B cell (primary cell): ENCODE results near the gene DCAKD. TPM values are rescaled to one million over a fixed set of nuclear protein-coding genes. Genes with fewer than 3 reads are reported as not detected.

Experiments used
- ATAC-seq: fragments of 200-7000 bp; cut with Tn5 transposase; one replicate; pipeline ENCODE4 v1.10.0; 2021; ENCODE audit warnings: low read depth, mild to moderate bottlenecking, moderate number of reproducible peaks, moderate library complexity
- CTCF ChIA-PET: fragments of 350-600 bp; sonication (Branson Sonifier 250); formaldehyde crosslinking; loops from one replicate; lab custom pipeline; 2021; ENCODE audit warnings: antibody characterized with exemption, inconsistent platforms; lab: Charles Lee
- POLR2A ChIA-PET: fragments of 350-600 bp; sonication (Branson Sonifier 250); formaldehyde crosslinking; loops from one replicate; lab custom pipeline; 2021; ENCODE audit warnings: antibody characterized with exemption; lab: Charles Lee
- DNase-seq: peaks from one replicate; pipeline ENCODE4 v3.0.0; 2013
- H2AFZ ChIP-seq: 2 replicates; pipeline ENCODE4 v1.6.1; 2012; ENCODE audit warnings: mild to moderate bottlenecking, low read depth, low read length; ENCODE audit not compliant: insufficient read depth, poor library complexity, severe bottlenecking
- H3K27ac ChIP-seq, 2 donors: 1 replicate in 1 of 2; 2 replicates in 1 of 2; pipeline ENCODE4 v1.5.1; 2012 to 2013; ENCODE audit warnings: low read length in 2 of 2, mild to moderate bottlenecking in 2 of 2, moderate library complexity in 1 of 2
- H3K27me3 ChIP-seq, 4 experiments: fragments of 200-600 bp in 1 of 4; sonication (generic) in 1 of 4; replicated peaks in 1 of 4; 1 replicate in 2 of 4; 2 replicates in 2 of 4; pipeline versions ENCODE4 v1.6.1 to v1.7.0; 2013 to 2016; ENCODE audit warnings: low read length in 3 of 4, mild to moderate bottlenecking in 2 of 4, mixed read lengths in 1 of 4, moderate library complexity in 1 of 4; ENCODE audit not compliant: insufficient read depth in 4 of 4, control insufficient read depth in 3 of 4; ENCODE audit errors: control extremely low read depth in 1 of 4
- H3K36me3 ChIP-seq, 2 experiments: replicated peaks in 1 of 2; 1 replicate in 1 of 2; 2 replicates in 1 of 2; pipeline versions ENCODE4 v1.6.1 to v1.7.1; 2013; ENCODE audit warnings: low read length in 1 of 2; ENCODE audit not compliant: insufficient read depth in 2 of 2, control insufficient read depth in 1 of 2; ENCODE audit errors: control extremely low read depth in 1 of 2, extremely low read depth in 1 of 2
- H3K4me1 ChIP-seq, 2 donors: fragments of 200-600 bp in 1 of 2; sonication (generic) in 1 of 2; 1 replicate in 1 of 2; 2 replicates in 1 of 2; pipeline versions ENCODE4 v1.5.1 to v1.6.1; 2013 to 2017; ENCODE audit warnings: low read length in 2 of 2; ENCODE audit not compliant: control insufficient read depth in 2 of 2, insufficient read depth in 2 of 2
- H3K4me2 ChIP-seq: replicated peaks from 2 replicates; pipeline ENCODE3; 2012; ENCODE audit warnings: mild to moderate bottlenecking, low read depth, low read length; ENCODE audit not compliant: poor library complexity, severe bottlenecking
- H3K4me3 ChIP-seq, 5 experiments: fragments of 200-600 bp in 1 of 5; sonication (generic) in 1 of 5; 1 replicate in 3 of 5; 2 replicates in 2 of 5; pipeline versions ENCODE4 v1.5.1 to v1.7.0; 2011 to 2016; ENCODE audit warnings: low read length in 4 of 5, mild to moderate bottlenecking in 4 of 5, low read depth in 2 of 5, control low read depth in 1 of 5, moderate library complexity in 1 of 5; ENCODE audit not compliant: insufficient read depth in 1 of 5; ENCODE audit errors: control extremely low read depth in 1 of 5, extremely low read depth in 1 of 5
- H3K79me2 ChIP-seq: fragments of 200-600 bp; sonication (generic); one replicate; pipeline ENCODE4 v1.6.0; 2016; ENCODE audit warnings: low read length; ENCODE audit not compliant: control insufficient read depth, insufficient read depth
- H3K9ac ChIP-seq: fragments of 200-600 bp; sonication (generic); 2 replicates; pipeline ENCODE4 v1.6.1; 2017; ENCODE audit warnings: mild to moderate bottlenecking, low read length, moderate library complexity
- H3K9me3 ChIP-seq, 3 donors: one replicate each; pipeline versions ENCODE4 v1.6.1 to v1.7.1; 2013; ENCODE audit warnings: low read length in 2 of 3; ENCODE audit not compliant: control insufficient read depth in 2 of 3, insufficient read depth in 1 of 3; ENCODE audit errors: control extremely low read depth in 1 of 3
- H4K20me1 ChIP-seq: 2 replicates; pipeline ENCODE4 v1.6.0; 2012; ENCODE audit warnings: mild to moderate bottlenecking, low read length; ENCODE audit not compliant: insufficient read depth, control insufficient read depth, poor library complexity, severe bottlenecking
- H3K27ac Mint-ChIP-seq: one replicate; pipeline ENCODE4 v1.8.0; 2021; ENCODE audit warnings: mixed read lengths
- H3K27me3 Mint-ChIP-seq: one replicate; pipeline ENCODE4 v1.8.0; 2021; ENCODE audit warnings: mixed read lengths
- H3K4me1 Mint-ChIP-seq: one replicate; pipeline ENCODE4 v1.8.0; 2021; ENCODE audit warnings: mixed read lengths
- H3K4me3 Mint-ChIP-seq: one replicate; pipeline ENCODE4 v1.8.0; 2021; ENCODE audit warnings: mixed read lengths
- H3K9me3 Mint-ChIP-seq: one replicate; pipeline ENCODE4 v1.8.0; 2022; ENCODE audit warnings: mixed read lengths; ENCODE audit not compliant: insufficient read depth
- EZH2 ChIP-seq: IDR thresholded peaks from 2 replicates; pipeline ENCODE4 v1.6.1; 2012; ENCODE audit warnings: borderline replicate concordance, low read depth, mild to moderate bottlenecking, moderate library complexity, low read length; ENCODE audit not compliant: insufficient read depth, poor library complexity, severe bottlenecking
- WGBS: methylation state at CpG from one replicate; pipeline ENCODE4 v1.1.5; 2013; ENCODE audit warnings: missing lambda C conversion rate; ENCODE audit not compliant: insufficient coverage; 5-methylcytosine and 5-hydroxymethylcytosine counted together
- intact Hi-C: fragments of 100-400 bp; cut with micrococcal nuclease; formaldehyde crosslinking; loops from one replicate; pipeline ENCODE4 v1.10.0; 2022
- polyA plus RNA-seq: library from polyadenylated mRNA; depleted of rRNA; stranded (reverse); fragments of >200 nt; gene quantifications from 2 replicates; pipeline ENCODE4 v1.2.3, GENCODE V29; 2012
- total RNA-seq, 2 donors: library from RNA; stranded (reverse); fragments of 120-200 nt in 1 of 2; gene quantifications; 1 replicate in 1 of 2; 2 replicates in 1 of 2; pipeline versions ENCODE4 v1.2.3 to v1.2.4, GENCODE V29; 2013 to 2022
- TF ChIP-seq, protein P1 (sequence below): fragments of 200-600 bp; IDR thresholded peaks from one replicate; pipeline ENCODE4 v1.8.0; 2022; ENCODE audit warnings: antibody characterized with exemption, mild to moderate bottlenecking

Gene DCAKD
- total and polyA plus RNA-seq, 2 donors (not counting 1 experiment from before 2014, with no cell fraction given): 20.6 to 31.5 TPM

DNA sequence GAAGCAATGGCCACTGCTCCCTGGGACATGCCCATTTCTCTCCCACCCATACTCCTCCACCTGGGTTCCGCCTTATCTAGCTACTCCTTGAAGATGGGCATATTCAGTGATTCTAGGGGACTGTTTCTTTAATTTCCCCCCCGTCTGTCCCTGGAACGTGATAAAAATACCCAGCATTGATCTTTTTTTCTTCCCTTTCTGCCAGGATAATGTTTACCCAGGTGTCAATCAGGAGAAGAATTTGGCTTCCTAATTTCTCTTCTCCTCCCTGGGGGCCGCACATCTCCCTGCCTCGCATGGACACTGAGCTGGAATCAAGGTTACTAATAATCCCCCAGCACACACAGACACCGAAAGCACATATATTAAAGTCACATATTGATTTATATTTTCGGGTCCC lies 35.2 kb downstream of the DCAKD start:
- H3K9ac ChIP-seq: no peak overlapping the region
- ATAC-seq (no peak), DNase-seq (no peak)
- Mint-ChIP-seq H3K4me3 (no peak overlapping the region), H3K27me3 (peaks cover 35% of the 10 kb centered on the region), H3K9me3 (no peaks in the 10 kb centered on the region), H3K4me1 (peaks cover 18% of the 10 kb centered on the region), H3K27ac (no peak overlapping the region)
- H3K4me3 ChIP-seq: no peak overlapping the region
- H3K36me3 ChIP-seq: no peaks in the 10 kb centered on the region
- 79% methylated on average over 5 of the region's 7 CpGs for WGBS
- H3K27me3 ChIP-seq: peaks cover 0 to 35% (median 28%) of the 10 kb centered on the region in 4 experiments
- no peak overlapping the region for H3K27ac ChIP-seq
- ChIA-PET CTCF (no interaction called here), POLR2A (no interaction called here)
- intact Hi-C loops: no loop called here
- H3K4me1 ChIP-seq: peaks cover 14 to 22% of the 10 kb centered on the region in 2 donors
- no peak overlapping the region for H2AFZ ChIP-seq
- no peak for TF ChIP-seq EZH2
- TF ChIP-seq, protein P1, sequence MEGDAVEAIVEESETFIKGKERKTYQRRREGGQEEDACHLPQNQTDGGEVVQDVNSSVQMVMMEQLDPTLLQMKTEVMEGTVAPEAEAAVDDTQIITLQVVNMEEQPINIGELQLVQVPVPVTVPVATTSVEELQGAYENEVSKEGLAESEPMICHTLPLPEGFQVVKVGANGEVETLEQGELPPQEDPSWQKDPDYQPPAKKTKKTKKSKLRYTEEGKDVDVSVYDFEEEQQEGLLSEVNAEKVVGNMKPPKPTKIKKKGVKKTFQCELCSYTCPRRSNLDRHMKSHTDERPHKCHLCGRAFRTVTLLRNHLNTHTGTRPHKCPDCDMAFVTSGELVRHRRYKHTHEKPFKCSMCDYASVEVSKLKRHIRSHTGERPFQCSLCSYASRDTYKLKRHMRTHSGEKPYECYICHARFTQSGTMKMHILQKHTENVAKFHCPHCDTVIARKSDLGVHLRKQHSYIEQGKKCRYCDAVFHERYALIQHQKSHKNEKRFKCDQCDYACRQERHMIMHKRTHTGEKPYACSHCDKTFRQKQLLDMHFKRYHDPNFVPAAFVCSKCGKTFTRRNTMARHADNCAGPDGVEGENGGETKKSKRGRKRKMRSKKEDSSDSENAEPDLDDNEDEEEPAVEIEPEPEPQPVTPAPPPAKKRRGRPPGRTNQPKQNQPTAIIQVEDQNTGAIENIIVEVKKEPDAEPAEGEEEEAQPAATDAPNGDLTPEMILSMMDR: no peak
- no peaks in the 10 kb centered on the region for H3K79me2 ChIP-seq
- H3K4me2 ChIP-seq: no peak overlapping the region
- H4K20me1 ChIP-seq: no peaks in the 10 kb centered on the region
- peaks cover 0 to 15% (median 0%) of the 10 kb centered on the region in 3 donors for H3K9me3 ChIP-seq

- Histone ChIP-seq H3K4me3 (no peak overlapping the region), H3K9me3 (peaks cover 0 to 1% (median 0%) of the 10 kb centered on the region in 3 donors), H3K36me3 (no peaks in the 10 kb centered on the region), H3K27me3 (peaks cover 0 to 16% (median 7%) of the 10 kb centered on the region in 4 experiments), H3K4me2 (no peak overlapping the region), H4K20me1 (no peaks in the 10 kb centered on the region), H3K27ac (no peak overlapping the region), H3K9ac (no peak overlapping the region), H3K79me2 (no peaks in the 10 kb centered on the region), H2AFZ (no peak overlapping the region), H3K4me1 (peaks cover 0 to under 1% of the 10 kb centered on the region in 2 donors)
- no peaks in the 10 kb centered on the region for H3K9me3 Mint-ChIP-seq
- TF ChIP-seq, protein P1: no peak
- no peak for TF ChIP-seq EZH2
- no peak overlapping the region for H3K4me3 Mint-ChIP-seq
- no peak for DNase-seq
- WGBS: 84% methylated on average over 12 of the region's 17 CpGs
- intact Hi-C loops: no loop called here
- POLR2A ChIA-PET: no interaction called here
- no peak for ATAC-seq
- H3K27ac Mint-ChIP-seq: no peak overlapping the region
- CTCF ChIA-PET: interaction anchor here (0.6 to 1.5 kb wide), 5 partner anchors 9 to 102 kb away, joined by 3 to 6 read pairs (median 3); no protein-coding TSS in a partner anchor
- H3K27me3 Mint-ChIP-seq: peaks cover 33% of the 10 kb centered on the region
- no peaks in the 10 kb centered on the region for H3K4me1 Mint-ChIP-seq
Observed at GRCh38 chr17:45013021-45013997, 38.1 kb downstream of the DCAKD start.
